Endometrial microvascular endothelial cells (primary cell): ENCODE data around the gene ATP5MC2. TPM values are rescaled to one million over a fixed set of nuclear protein-coding genes. Genes with fewer than 3 reads are reported as not detected.
"Not testable (repeated sequence)": the region's sequence is repeated elsewhere in the genome, so short reads cannot be mapped to it uniquely, and the experiment has no call there.

ENCODE experiments used
- in situ Hi-C: cut with HindIII; loops from 2 replicates; pipeline ENCODE4 v1.10.0; 2017; ENCODE audit warnings: low sequenced_read_pairs, low pct_unique_long_range_greater_than_20kb; ENCODE audit errors: inconsistent ontology term
- total RNA-seq: library from RNA; depleted of rRNA; stranded (reverse); fragments of >200 nt; gene quantifications from one replicate; pipeline ENCODE4 v1.2.3, GENCODE V29; 2015; ENCODE audit errors: inconsistent ontology term

Gene ATP5MC2
- total RNA-seq, 1 donor from 2014 or later, result 587 TPM

DNA sequence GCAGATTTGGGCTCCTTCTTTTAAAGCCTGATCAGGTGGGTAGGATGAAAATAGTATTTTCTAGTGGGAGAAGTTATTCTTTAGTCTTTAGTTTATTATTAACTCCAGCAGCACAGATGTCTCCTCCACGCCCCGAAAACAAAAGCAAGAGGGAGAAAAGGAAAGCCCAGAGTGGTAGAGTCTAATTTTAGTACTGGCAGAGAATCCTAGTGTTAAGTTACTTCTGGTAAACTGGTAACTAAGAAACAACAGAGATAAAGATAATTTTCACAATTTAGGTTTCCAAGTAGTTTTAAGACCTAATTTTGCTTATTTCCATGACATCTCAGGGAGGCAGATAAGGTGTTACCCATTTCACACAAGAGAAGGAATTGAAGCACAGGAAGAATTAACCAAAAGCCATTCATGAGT lies 16.3 kb downstream of the ATP5MC2 start:
- in situ Hi-C loops, result no loop called here

DNA sequence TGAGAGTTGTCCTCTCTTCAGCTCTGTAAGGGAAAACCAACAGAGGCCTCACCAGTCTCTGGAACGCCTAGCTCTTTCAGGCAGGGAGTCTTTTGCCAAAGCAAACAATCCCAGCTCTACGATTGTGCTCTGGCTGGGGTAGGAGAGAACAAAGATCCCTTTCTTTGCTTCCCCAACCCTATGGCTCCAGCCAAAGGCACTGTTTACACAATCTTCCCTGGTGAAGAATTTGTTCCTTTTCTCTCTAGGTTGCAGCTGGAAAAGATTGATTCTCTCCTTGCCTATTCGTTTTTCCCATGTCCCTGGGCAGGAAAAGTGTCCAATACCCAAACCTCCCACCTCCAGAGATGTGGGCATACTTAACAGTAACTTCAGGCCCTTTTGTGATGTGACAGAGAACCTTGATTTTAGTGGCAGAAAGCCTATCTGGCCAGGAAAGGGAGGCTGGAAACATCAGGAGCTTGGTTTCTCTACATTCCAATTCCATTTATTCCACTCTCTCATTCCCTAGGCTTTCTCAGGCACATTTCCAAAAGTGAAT lies 16.8 kb downstream of the ATP5MC2 start:
- in situ Hi-C loops, result no loop called here

DNA sequence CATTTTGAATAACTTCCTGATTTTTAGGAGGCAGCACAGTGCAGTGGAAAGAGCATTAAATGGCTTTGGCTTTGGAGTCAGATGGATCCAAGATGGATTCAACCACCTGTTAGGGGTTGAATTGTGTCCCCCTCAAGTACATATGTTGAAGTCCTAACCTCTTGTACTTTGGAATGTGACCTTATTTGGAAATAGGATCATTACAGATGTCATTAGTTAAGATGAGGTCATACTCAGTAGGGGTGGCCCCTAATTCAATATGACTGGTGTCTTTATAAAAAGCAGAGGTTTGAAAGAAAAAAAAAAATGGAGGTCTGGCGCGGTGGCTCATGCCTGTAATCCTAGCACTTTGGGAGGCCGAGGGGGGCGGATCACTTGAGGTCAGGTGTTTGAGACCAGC lies 18.8 kb downstream of the ATP5MC2 start:
- in situ Hi-C loops, result no loop called here

- in situ Hi-C loops, result no loop called here
Measured at GRCh38 chr12:53653595-53653994, 22.3 kb downstream of the ATP5MC2 start.

- in situ Hi-C loops, result no loop called here
Measured at GRCh38 chr12:53652366-53652765, 23.5 kb downstream of the ATP5MC2 start.

DNA sequence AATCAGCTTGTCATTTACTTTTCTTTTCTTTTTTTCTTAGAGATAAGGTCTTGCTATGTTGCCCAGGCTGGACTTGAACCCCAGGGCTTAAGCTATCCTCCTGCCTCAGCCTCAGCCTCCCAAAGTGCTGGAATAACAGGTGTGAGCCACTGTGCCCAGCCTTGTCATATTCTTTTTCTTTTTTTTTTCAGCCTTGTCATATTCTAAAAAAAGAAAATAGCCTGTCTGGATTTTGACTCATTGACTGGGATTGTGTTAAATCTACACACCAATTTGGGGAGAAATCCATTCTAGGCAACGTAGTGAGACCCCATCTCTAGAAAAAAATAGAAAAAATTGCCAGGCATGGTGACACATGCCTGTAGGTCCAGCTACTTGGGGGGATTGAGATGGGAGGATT lies 24.1 kb downstream of the ATP5MC2 start:
- in situ Hi-C loops, result no loop called here

DNA sequence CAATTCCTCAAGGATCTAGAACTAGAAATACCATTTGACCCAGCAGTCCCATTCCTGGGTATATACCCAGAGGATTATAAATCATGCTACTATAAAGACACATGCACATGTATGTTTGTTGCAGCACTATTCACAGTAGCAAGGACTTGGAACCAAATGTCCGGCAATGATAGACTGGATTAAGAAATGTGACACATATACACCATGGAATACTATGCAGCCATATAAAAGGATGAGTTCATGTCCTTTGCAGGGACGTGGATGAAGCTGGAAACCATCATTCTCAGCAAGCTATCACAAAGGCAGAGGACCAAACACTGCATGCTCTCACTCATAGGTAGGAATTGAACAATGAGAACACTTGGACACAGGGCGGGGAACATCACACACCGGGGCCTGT lies 29.6 kb downstream of the ATP5MC2 start:
- in situ Hi-C loops, result not testable (repeated sequence)

DNA sequence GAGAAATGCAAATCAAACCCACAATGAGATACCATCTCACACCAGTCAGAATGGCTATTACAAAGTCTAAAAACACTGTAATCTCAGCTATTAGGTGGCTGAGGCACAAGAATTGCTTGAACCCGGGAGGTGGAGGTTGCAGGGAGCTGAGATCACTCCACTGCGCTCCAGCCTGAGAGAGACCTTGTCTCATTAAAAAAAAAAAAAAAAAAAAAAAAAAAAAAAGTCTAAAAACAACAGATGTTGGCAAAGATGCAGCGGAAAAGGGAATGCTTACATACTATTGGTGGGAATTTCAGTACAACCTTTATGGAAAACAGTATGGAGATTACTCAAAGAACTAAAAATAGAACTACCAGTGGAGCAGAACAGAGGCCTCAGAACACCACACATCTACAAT lies 30.7 kb downstream of the ATP5MC2 start:
- in situ Hi-C loops, result no loop called here

DNA sequence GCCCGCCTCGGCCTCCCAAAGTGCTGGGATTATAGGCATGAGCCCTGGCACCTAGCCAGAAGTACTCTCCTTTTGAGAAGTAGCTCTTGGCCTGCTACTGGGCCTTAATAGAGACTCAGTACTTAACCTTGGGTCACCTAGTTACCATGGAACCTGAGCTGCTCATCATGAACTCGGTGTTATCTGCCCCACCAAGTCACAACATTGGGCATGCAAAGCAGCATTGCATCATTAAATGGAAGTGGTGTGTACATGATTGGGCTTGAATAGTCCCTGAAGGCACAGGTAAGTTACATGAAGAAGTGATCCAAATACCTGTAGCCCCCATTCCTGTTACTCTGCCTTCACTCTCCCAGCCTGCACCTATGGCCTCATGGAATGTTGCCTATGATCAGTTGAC lies 31.8 kb downstream of the ATP5MC2 start:
- in situ Hi-C loops, result no loop called here

DNA sequence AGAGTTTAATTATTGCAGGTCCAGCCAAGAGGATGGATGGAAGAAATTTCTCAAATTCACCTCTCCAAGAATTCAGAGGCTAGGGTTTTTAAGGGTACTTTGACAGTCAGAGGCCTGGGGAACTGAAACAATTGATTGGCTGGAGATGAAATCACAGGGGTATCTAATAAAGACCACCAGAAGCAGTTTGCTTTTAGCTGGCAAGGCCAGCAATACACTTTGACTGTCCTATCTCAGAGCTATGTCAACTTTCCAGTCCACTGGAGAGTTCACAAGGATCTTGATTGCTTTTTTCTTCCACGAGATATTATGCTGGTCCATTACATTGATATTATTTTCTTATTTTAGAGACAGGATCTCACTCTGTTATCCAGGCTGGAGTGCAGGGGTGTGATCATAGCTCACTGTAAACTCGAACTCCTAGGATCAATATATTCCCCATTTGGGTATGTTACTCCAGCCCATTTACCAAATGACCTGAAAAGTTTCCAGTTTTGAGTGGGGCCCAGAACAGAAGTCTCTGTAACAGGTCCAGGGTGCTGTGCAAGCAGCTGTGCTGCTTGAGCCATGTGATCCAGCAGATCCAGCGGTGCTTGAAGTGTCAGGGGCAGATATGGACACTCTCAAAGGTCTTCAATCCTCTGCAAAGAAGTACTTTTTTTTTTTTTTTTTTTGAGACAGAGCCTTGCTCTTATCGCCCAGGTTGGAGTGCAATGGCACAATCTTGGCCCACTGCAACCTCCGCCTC lies 32.5 kb downstream of the ATP5MC2 start:
- in situ Hi-C loops, result no loop called here

GRCh38 chr12:53638057-53638456 lies 37.8 kb downstream of the ATP5MC2 start:
- in situ Hi-C loops, result no loop called here

DNA sequence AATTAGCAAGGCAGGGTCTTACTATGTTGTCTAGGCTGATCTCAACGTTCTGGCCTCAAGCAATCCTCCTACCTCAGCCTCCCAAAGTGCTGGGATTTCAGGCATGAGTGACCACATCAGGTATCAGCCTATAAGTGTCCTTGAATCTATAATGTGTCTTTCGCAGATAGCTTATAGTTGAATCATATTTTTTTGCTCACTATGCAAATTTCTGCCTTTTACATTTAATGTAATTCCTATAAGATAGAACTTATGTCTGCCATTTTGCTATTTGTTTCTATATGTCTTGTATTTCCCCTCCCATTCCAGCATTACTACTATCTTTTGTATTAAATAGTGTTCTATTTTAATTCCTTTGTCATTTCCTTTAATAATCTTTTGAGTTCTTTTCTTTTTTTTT lies 39.2 kb downstream of the ATP5MC2 start:
- in situ Hi-C loops, result no loop called here

GRCh38 chr12:53635708-53636107 lies 40.2 kb downstream of the ATP5MC2 start:
- in situ Hi-C loops, result not testable (repeated sequence)

- in situ Hi-C loops, result no loop called here
Measured at GRCh38 chr12:53631721-53632120, 44.2 kb downstream of the ATP5MC2 start.

DNA sequence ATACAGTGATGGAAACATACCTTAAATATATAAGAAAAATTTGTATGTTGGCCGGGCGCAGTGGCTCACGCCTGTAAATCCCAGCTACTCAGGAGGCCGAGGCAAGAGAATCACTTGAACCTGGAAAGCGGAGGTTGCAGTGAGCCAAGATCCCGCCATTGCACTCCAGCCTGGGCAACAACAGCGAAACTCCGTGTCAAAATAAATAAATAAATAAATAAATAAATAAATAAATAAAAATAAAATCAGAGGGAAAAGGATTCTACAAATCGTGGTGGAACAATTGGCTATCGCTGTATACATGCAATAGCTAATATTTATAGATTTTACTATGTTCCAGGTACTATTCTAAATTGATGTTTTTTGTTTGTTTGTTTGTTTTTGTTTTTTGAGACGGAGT lies 48.0 kb downstream of the ATP5MC2 start:
- in situ Hi-C loops, result no loop called here

- in situ Hi-C loops, result no loop called here
Measured at GRCh38 chr12:53626702-53627169, 49.1 kb downstream of the ATP5MC2 start.

GRCh38 chr12:53625946-53626701 lies 49.8 kb downstream of the ATP5MC2 start, which contains the start of gene ATF7:
ATF7 (minus strand) TSS chr12:53626382; CDS start chr12:53601000, 25,382 bp downstream.
- in situ Hi-C loops, result no loop called here

DNA sequence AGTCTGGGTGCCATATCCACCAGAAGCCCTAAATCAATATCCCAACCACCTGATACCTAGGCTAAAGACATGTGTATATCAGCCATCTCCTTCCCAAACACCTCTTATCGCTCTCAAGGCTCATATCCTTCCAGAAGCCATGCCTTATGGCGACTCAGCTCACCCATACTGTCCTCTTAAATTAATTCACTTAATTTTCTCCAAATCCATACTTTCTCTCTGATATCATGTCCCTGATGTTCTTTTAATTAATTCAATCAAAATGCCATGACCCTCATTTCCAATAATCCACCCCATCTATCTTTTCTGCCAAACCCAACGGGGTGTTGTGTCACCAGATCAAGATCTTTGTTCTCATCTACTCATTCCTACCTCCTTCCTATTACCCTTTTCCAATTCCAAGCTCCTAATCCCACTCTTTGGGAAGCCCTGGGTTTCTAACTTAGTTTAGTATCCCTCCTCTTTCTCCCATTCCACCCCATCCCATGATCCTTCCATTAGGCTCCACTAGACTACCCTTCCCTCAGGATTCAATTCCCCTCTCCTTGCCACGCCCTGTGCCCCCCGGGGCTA lies 50.4 kb downstream of the ATP5MC2 start:
- in situ Hi-C loops, result no loop called here

DNA sequence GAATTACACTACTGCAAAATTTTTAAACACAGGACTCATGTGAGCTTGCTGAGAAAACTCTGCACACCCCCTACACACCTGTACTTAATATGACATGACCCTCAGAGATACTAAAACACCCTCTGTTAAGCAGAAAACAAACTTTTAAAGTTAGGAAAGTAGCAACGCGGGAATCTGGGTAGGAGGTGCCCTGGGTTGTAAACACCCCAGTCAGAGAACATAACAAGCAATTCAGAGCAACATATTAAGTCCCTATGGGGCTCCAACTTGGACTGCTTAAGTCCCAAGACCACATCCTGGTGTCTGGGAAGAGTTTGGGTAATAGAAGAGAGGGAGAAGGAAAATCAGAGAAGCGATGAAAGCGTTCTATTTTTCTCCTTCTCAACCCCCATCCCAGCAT lies 50.9 kb downstream of the ATP5MC2 start:
- in situ Hi-C loops, result no loop called here

DNA sequence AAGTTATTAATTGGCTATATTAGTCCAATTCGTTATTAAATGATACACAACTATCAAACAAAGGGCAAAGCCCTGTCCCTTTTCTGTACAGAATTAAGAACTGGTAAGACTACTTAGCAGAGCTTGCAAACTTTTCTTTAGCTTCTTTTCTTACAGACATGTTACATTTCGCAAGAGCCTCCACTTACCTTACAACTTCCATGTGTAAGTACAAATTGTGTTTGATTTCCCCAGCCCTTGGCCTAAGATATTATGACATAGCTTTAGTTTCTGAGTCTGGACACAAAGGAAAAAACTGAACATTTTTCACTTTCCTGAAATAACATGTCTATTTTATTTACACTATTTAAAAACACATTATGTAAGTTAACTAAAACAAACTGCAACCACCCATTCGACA lies 51.4 kb downstream of the ATP5MC2 start:
- in situ Hi-C loops, result no loop called here
